ENCODE results near the gene SMIM12.

GRCh38 chr1:34899906-34900305, 40.4 kb upstream of the SMIM12 start:
- TF ChIP-seq CTCF (IDR thresholded peaks at IDR 0.05) (no peak), EP300 (IDR thresholded peaks at IDR 0.05) (no peak), POLR2AphosphoS5 (IDR thresholded peaks at IDR 0.05) (no peak)
